Sciatic nerve (tissue), 2 donors: ENCODE measurements around the gene TRAP1. TPM values are rescaled to one million over a fixed set of nuclear protein-coding genes. Genes with fewer than 3 reads are reported as not detected.

Experiments used
- ATAC-seq: fragments of 200-7000 bp; cut with Tn5 transposase; one replicate; pipeline ENCODE4 v1.9.1; 2020; ENCODE audit warnings: mild to moderate bottlenecking, moderate library complexity
- DNase-seq: peaks from one replicate; pipeline ENCODE4 v3.0.0-alpha.2; 2020; ENCODE audit warnings: low spot score
- intact Hi-C: fragments of 100-400 bp; cut with DNase I; formaldehyde crosslinking; loops from one replicate; pipeline ENCODE4 v1.14.2; 2022
- total RNA-seq: library from RNA; stranded (reverse); fragmentation: NEBNext Ultra II Directional; extraction: Animal tissue kit (Norgen Biotek cat#: 25700); gene quantifications from one replicate; pipeline ENCODE4 v1.2.1, GENCODE V29; 2021
- donor health status: DM: no; HTN: no; CAD: no.
- donor health status: DM: no; HTN: no; CAD: no.

TRAP1 gene
- total RNA-seq, 1 donor from 2014 or later, result 73.6 TPM

- intact Hi-C loops, result no loop called here
- DNase-seq (no peak), ATAC-seq (no peak)
These were observed 21.2 kb upstream of the TRAP1 start for GRCh38 chr16:3738541-3738940.

GRCh38 chr16:3738128-3738527 is 20.8 kb upstream of the TRAP1 start:
- intact Hi-C loops, result no loop called here
- DNase-seq (no peak), ATAC-seq (no peak)

GRCh38 chr16:3737181-3737580 is 19.9 kb upstream of the TRAP1 start:
- intact Hi-C loops, result no loop called here
- DNase-seq, result no peak
- no peak for ATAC-seq

- intact Hi-C loops, result no loop called here
- DNase-seq (no peak), ATAC-seq (no peak)
These were observed 18.8 kb upstream of the TRAP1 start for GRCh38 chr16:3736116-3736515.

GRCh38 chr16:3735541-3735940 is 18.2 kb upstream of the TRAP1 start:
- intact Hi-C loops, result no loop called here
- DNase-seq (peak; percentile 40), ATAC-seq (no peak)

- intact Hi-C loops, result no loop called here
- DNase-seq (peak; percentile 45), ATAC-seq (no peak)
These were observed 17.5 kb upstream of the TRAP1 start for GRCh38 chr16:3734758-3735221.

- ATAC-seq, result no peak
- intact Hi-C loops, result no loop called here
- peak; percentile 49 for DNase-seq
These were observed 16.9 kb upstream of the TRAP1 start for GRCh38 chr16:3734084-3734757.

- intact Hi-C loops, result no loop called here
- DNase-seq, result no peak
- no peak for ATAC-seq
These were observed 14.8 kb upstream of the TRAP1 start for GRCh38 chr16:3732171-3732570.

- DNase-seq (no peak), ATAC-seq (no peak)
- intact Hi-C loops, result no loop called here
These were observed 14.0 kb upstream of the TRAP1 start for GRCh38 chr16:3731126-3731935.

GRCh38 chr16:3730161-3731125 is 13.1 kb upstream of the TRAP1 start:
- intact Hi-C loops, result no loop called here
- peak; percentile 50 for DNase-seq
- ATAC-seq, result no peak

- peak; percentile 6 for ATAC-seq
- peak; percentile 54 for DNase-seq
- intact Hi-C loops, result no loop called here
These were observed 12.1 kb upstream of the TRAP1 start for GRCh38 chr16:3729161-3730112.

GRCh38 chr16:3728424-3729160 is 11.3 kb upstream of the TRAP1 start:
- ATAC-seq (peak; percentile 13), DNase-seq (no peak)
- intact Hi-C loops, result no loop called here

GRCh38 chr16:3727806-3728381 is 10.6 kb upstream of the TRAP1 start:
- DNase-seq, result no peak
- intact Hi-C loops, result no loop called here
- ATAC-seq, result no peak

GRCh38 chr16:3726021-3726687 is 8.8 kb upstream of the TRAP1 start:
- DNase-seq, result no peak
- intact Hi-C loops, result no loop called here
- no peak for ATAC-seq

- intact Hi-C loops, result no loop called here
- no peak for ATAC-seq
- DNase-seq, result no peak
These were observed 8.0 kb upstream of the TRAP1 start for GRCh38 chr16:3725276-3725675.

- DNase-seq (no peak), ATAC-seq (no peak)
- intact Hi-C loops, result no loop called here
These were observed 5.2 kb upstream of the TRAP1 start for GRCh38 chr16:3722508-3722907.

- intact Hi-C loops, result no loop called here
- DNase-seq (no peak), ATAC-seq (no peak)
These were observed 3.1 kb upstream of the TRAP1 start for GRCh38 chr16:3720418-3720817.
